Calu3 (cell line): Measurements from ENCODE around the gene TMEM184B. TPM values are rescaled to one million over a fixed set of nuclear protein-coding genes. Genes with fewer than 3 reads are reported as not detected.

Experiments used
- BruUV-seq: library from RNA; stranded (reverse); fragments of 400-500 nt; replicated peaks from 2 replicates; lab custom pipeline; 2021; lab: Mats Ljungman, UMichigan
- CTCF ChIA-PET: fragments of 300-600 bp; sonication (Branson Sonifier 250); formaldehyde crosslinking; loops from one replicate; lab custom pipeline; 2022; ENCODE audit warnings: antibody characterized with exemption; lab: Charles Lee
- DNase-seq: peaks from one replicate; pipeline ENCODE4 v3.0.0; 2022
- H3K27ac Mint-ChIP-seq: one replicate; pipeline ENCODE4 v1.8.0; 2022; ENCODE audit warnings: mixed read lengths; ENCODE audit not compliant: unreplicated experiment
- H3K27me3 Mint-ChIP-seq: one replicate; pipeline ENCODE4 v1.8.0; 2022; ENCODE audit warnings: mixed read lengths; ENCODE audit not compliant: unreplicated experiment
- H3K36me3 Mint-ChIP-seq: one replicate; pipeline ENCODE4 v1.8.0; 2022; ENCODE audit warnings: mild to moderate bottlenecking, moderate library complexity, mixed read lengths; ENCODE audit not compliant: insufficient read depth, unreplicated experiment
- H3K4me1 Mint-ChIP-seq: one replicate; pipeline ENCODE4 v1.8.0; 2022; ENCODE audit warnings: mild to moderate bottlenecking, low read depth, mixed read lengths; ENCODE audit not compliant: unreplicated experiment
- H3K4me3 Mint-ChIP-seq: one replicate; pipeline ENCODE4 v1.8.0; 2022; ENCODE audit warnings: mild to moderate bottlenecking, low read depth, moderate library complexity, mixed read lengths; ENCODE audit not compliant: unreplicated experiment
- H3K9me3 Mint-ChIP-seq: one replicate; pipeline ENCODE4 v1.8.0; 2022; ENCODE audit warnings: low read depth, mixed read lengths; ENCODE audit not compliant: unreplicated experiment
- intact Hi-C: fragments of 100-400 bp; cut with micrococcal nuclease; formaldehyde crosslinking; loops from one replicate; pipeline ENCODE4 v1.10.0; 2022; ENCODE audit not compliant: unreplicated experiment
- total RNA-seq: library from RNA; stranded (reverse); gene quantifications from 2 replicates; pipeline ENCODE4 v1.2.3, GENCODE V29; 2022
- TF ChIP-seq, protein P1 (sequence below): fragments of 200-600 bp; IDR thresholded peaks from one replicate; pipeline ENCODE4 v1.8.0; 2022; ENCODE audit warnings: antibody characterized with exemption; ENCODE audit not compliant: unreplicated experiment

Gene TMEM184B
- total RNA-seq, 1 experiment from 2014 or later = 114 TPM

DNA sequence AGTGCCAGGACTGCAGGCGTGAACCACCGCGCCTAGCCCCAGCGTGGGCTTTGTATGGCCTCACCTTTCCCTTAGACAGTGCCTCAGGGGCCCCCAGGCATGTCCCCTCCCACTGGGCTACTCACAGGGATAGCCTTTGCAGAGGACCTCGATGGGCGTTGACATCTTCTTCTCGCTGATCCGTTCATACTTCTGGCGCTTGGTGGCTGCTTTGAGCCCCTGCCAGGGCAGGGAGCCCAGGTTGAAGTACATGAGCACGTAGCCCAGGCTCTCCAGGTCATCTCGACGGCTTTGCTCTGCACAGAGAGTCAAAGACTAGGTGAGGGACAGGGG, 26.9 kb upstream of the TMEM184B start:
- BruUV-seq = no TSS peak
- no peak for DNase-seq
- CTCF ChIA-PET = no interaction called here
- no peak overlapping the region for H3K27ac Mint-ChIP-seq
- peaks cover 76% of the 10 kb centered on the region for H3K36me3 Mint-ChIP-seq
- H3K4me3 Mint-ChIP-seq = no peak overlapping the region
- no peaks in the 10 kb centered on the region for H3K9me3 Mint-ChIP-seq
- TF ChIP-seq, protein P1, sequence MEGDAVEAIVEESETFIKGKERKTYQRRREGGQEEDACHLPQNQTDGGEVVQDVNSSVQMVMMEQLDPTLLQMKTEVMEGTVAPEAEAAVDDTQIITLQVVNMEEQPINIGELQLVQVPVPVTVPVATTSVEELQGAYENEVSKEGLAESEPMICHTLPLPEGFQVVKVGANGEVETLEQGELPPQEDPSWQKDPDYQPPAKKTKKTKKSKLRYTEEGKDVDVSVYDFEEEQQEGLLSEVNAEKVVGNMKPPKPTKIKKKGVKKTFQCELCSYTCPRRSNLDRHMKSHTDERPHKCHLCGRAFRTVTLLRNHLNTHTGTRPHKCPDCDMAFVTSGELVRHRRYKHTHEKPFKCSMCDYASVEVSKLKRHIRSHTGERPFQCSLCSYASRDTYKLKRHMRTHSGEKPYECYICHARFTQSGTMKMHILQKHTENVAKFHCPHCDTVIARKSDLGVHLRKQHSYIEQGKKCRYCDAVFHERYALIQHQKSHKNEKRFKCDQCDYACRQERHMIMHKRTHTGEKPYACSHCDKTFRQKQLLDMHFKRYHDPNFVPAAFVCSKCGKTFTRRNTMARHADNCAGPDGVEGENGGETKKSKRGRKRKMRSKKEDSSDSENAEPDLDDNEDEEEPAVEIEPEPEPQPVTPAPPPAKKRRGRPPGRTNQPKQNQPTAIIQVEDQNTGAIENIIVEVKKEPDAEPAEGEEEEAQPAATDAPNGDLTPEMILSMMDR = no peak
- peaks cover 11% of the 10 kb centered on the region for H3K4me1 Mint-ChIP-seq
- intact Hi-C loops = no loop called here
- no peaks in the 10 kb centered on the region for H3K27me3 Mint-ChIP-seq

- Mint-ChIP-seq H3K4me1 (no peaks in the 10 kb centered on the region), H3K27me3 (no peaks in the 10 kb centered on the region), H3K9me3 (no peaks in the 10 kb centered on the region), H3K27ac (no peak overlapping the region), H3K36me3 (peaks cover 77% of the 10 kb centered on the region), H3K4me3 (no peak overlapping the region)
- BruUV-seq = no TSS peak
- DNase-seq = peak; percentile 34
- CTCF ChIA-PET = no interaction called here
- TF ChIP-seq, protein P1 = peak; percentile 50
- intact Hi-C loops = no loop called here
Observed at GRCh38 chr22:38298312-38299005, 25.6 kb upstream of the TMEM184B start.

DNA sequence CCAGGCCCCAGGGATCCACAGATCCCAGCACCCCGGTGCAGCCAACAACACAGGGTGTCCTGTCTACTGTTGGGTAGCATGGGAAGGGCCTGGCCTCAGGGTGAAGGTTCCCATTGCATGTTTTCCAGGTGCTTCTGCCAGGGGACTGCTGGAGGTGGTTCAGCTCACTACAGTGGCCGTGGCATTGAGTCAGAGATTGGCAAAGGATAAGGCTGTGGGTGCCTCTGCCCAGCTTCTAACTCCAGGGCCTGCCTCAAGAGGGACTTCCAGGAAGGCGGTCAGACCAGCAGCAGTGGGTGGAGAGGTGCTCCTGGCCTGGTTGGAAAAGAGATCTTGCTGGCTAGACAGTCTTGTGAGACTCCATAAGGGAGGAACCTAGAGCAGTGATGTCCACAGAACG, 23.6 kb upstream of the TMEM184B start:
- TF ChIP-seq, protein P1 = no peak
- no TSS peak for BruUV-seq
- no peaks in the 10 kb centered on the region for H3K9me3 Mint-ChIP-seq
- no peak overlapping the region for H3K4me3 Mint-ChIP-seq
- DNase-seq = no peak
- no peaks in the 10 kb centered on the region for H3K4me1 Mint-ChIP-seq
- intact Hi-C loops = no loop called here
- H3K27ac Mint-ChIP-seq = no peak overlapping the region
- CTCF ChIA-PET = no interaction called here
- H3K36me3 Mint-ChIP-seq = peaks cover 81% of the 10 kb centered on the region
- H3K27me3 Mint-ChIP-seq = no peaks in the 10 kb centered on the region

GRCh38 chr22:38295863-38296262, 23.1 kb upstream of the TMEM184B start:
- Mint-ChIP-seq H3K36me3 (peaks cover 81% of the 10 kb centered on the region), H3K4me1 (no peaks in the 10 kb centered on the region), H3K9me3 (no peaks in the 10 kb centered on the region), H3K4me3 (no peak overlapping the region), H3K27ac (no peak overlapping the region), H3K27me3 (no peaks in the 10 kb centered on the region)
- TF ChIP-seq, protein P1 = no peak
- no TSS peak for BruUV-seq
- intact Hi-C loops = no loop called here
- no peak for DNase-seq
- CTCF ChIA-PET = no interaction called here
